ENCODE results near the gene SH3BP1. TPM values are rescaled to one million over a fixed set of nuclear protein-coding genes. Genes with fewer than 3 reads are reported as not detected.

Gene SH3BP1
- polyA plus RNA-seq, 1 experiment = 5.8 TPM

DNA sequence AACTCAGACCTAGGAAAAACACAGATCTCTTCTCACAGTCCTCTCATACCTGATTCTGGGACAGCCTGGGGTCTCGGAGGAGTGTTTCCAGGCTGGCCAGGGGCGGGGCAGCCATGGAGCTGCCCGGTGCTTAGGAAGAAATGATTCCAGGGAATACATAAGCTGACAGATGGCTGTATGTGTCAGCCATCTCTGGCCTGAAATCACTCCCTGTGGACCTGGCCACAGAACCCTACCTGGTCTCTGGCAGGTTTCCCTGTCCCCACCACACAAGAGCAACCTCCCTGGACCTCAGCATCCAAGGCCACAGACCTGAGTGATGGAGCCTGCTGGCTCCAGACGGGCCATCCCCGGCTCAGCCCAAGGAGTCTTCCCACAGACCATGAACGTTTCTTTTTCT, 20.8 kb upstream of the SH3BP1 start:
- TF ChIP-seq, protein P1, sequence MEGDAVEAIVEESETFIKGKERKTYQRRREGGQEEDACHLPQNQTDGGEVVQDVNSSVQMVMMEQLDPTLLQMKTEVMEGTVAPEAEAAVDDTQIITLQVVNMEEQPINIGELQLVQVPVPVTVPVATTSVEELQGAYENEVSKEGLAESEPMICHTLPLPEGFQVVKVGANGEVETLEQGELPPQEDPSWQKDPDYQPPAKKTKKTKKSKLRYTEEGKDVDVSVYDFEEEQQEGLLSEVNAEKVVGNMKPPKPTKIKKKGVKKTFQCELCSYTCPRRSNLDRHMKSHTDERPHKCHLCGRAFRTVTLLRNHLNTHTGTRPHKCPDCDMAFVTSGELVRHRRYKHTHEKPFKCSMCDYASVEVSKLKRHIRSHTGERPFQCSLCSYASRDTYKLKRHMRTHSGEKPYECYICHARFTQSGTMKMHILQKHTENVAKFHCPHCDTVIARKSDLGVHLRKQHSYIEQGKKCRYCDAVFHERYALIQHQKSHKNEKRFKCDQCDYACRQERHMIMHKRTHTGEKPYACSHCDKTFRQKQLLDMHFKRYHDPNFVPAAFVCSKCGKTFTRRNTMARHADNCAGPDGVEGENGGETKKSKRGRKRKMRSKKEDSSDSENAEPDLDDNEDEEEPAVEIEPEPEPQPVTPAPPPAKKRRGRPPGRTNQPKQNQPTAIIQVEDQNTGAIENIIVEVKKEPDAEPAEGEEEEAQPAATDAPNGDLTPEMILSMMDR (IDR thresholded peaks at IDR 0.05; ENCODE audit: insufficient read depth, low read depth, low read length) = no peak
- H3K36me3 ChIP-seq (ENCODE audit: control insufficient read depth, insufficient read depth, low read length) = peaks cover 16% of the 10 kb centered on the region
- H3K27me3 ChIP-seq (ENCODE audit: control insufficient read depth, insufficient read depth, low read length) = no peaks in the 10 kb centered on the region
- no peak overlapping the region for H3K4me3 ChIP-seq (ENCODE audit: low read depth, low read length)
- no peak for DNase-seq (ENCODE audit: low read depth)
- POLR2A ChIA-PET = no interaction called here
- CTCF ChIA-PET = interaction anchor here (1.0 to 2.8 kb wide), 3 partner anchors 24 to 73 kb away, joined by 3 to 9 read pairs (median 6); no protein-coding TSS in a partner anchor

DNA sequence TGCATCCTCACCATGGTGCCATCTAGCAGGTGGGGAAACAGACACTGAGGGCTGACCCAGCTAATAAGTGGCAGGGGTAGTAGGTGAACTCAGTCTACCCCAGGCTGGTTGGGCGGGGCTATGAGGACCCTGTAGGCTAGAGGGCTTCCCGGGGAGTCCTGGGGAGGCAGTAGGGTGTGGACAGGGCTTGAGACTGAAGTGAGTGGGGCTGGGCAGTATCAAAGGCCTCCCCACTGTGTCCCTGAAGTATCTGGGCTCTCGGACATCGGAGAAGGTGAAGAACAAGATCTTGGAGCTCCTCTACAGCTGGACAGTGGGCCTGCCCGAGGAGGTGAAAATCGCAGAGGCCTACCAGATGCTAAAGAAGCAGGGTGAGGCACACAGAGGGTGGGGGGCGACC, 19.5 kb upstream of the SH3BP1 start:
- ChIA-PET POLR2A (no interaction called here), CTCF (interaction anchor here (0.9 to 6.8 kb wide), 6 partner anchors 12 to 115 kb away, joined by 3 to 35 read pairs (median 4); no protein-coding TSS in a partner anchor)
- no peak for DNase-seq (ENCODE audit: low read depth)
- Histone ChIP-seq H3K27me3 (ENCODE audit: control insufficient read depth, insufficient read depth, low read length) (no peaks in the 10 kb centered on the region), H3K4me3 (ENCODE audit: low read depth, low read length) (no peak overlapping the region), H3K36me3 (ENCODE audit: control insufficient read depth, insufficient read depth, low read length) (peaks cover 16% of the 10 kb centered on the region)
- TF ChIP-seq, protein P1 (IDR thresholded peaks at IDR 0.05; ENCODE audit: insufficient read depth, low read depth, low read length) = no peak

DNA sequence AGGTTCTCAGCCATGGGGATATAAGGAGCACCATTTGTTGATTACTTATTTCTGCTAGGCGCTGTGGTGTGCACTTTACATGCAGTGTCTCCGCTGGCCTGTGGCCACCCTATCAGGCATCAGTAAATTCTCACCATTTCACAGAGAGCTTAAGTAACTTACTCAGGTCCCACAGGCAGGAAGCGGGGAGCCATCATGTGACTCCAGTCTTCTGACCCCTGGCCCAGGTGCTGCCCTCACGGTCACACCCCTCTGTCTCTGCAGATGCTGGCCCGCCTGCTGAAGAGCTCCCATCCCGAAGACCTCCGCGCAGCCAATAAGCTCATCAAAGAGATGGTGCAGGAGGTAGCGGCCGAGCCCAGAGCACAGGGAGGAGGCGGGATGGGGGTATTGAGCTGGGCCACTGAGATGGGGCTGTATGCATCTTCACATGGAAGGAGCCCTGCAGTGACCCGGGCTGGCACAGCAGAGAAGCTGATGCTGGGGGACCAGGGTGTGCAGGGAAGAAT, 18.1 kb upstream of the SH3BP1 start:
- POLR2A ChIA-PET = no interaction called here
- TF ChIP-seq, protein P1 (IDR thresholded peaks at IDR 0.05; ENCODE audit: insufficient read depth, low read depth, low read length) = no peak
- H3K36me3 ChIP-seq (ENCODE audit: control insufficient read depth, insufficient read depth, low read length) = peaks cover 12% of the 10 kb centered on the region
- no peaks in the 10 kb centered on the region for H3K27me3 ChIP-seq (ENCODE audit: control insufficient read depth, insufficient read depth, low read length)
- H3K4me3 ChIP-seq (ENCODE audit: low read depth, low read length) = no peak overlapping the region
- DNase-seq (ENCODE audit: low read depth) = no peak
- CTCF ChIA-PET = interaction anchor here (0.7 to 6.8 kb wide), 4 partner anchors 12 to 62 kb away, joined by 3 to 35 read pairs (median 8); partner anchors contain the start of gene PDXP

DNA sequence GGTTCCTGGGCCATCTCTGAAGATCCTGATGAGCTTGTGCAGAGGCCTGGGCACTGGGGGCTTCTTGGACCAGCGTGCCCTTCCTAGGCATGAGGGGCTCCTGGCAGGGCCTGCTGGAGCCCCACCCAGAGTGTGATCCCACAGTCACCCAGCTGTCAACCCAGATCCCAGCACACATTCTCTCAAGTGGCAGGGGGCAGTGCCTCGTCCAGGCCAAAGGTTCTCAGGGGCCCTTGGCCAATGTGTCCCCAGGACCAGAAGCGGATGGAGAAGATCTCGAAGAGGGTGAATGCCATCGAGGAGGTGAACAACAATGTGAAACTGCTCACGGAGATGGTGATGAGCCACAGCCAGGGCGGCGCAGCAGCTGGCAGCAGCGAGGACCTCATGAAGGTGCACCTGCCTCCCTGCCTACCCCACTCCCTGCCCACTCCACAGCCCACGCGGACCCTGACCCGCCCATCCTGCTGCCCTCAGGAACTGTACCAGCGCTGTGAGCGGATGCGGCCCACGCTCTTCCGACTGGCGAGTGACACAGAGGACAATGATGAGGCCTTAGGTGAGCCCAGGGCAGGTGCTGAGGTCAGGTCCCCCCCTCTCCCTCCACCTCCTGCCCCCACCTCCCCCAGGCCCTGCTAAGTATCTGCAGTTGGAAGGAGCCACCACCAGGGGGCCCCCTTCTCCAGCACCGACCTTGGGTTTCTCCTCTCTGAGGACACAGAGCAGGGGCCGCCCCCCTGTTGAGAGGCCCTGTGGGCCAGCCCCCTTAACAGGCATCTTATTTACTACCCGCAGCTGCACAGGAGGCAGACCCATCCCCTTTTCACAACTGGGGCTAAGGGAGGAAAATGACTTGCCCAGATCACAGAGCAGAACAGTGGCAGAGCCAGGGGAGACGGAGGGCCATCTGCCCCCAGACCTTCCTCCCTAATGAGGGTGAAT, 16.1 kb upstream of the SH3BP1 start:
- TF ChIP-seq, protein P1 (IDR thresholded peaks at IDR 0.05; ENCODE audit: insufficient read depth, low read depth, low read length) = peak; percentile 93
- Histone ChIP-seq H3K27me3 (ENCODE audit: control insufficient read depth, insufficient read depth, low read length) (no peaks in the 10 kb centered on the region), H3K4me3 (ENCODE audit: low read depth, low read length) (no peak overlapping the region), H3K36me3 (ENCODE audit: control insufficient read depth, insufficient read depth, low read length) (peaks cover 10% of the 10 kb centered on the region)
- no peak for DNase-seq (ENCODE audit: low read depth)
- ChIA-PET POLR2A (no interaction called here), CTCF (interaction anchor here (0.6 to 6.8 kb wide), 14 partner anchors 10 to 173 kb away, joined by 3 to 47 read pairs (median 6); partner anchors contain the start of genes GGA1, LGALS1 and PDXP)

DNA sequence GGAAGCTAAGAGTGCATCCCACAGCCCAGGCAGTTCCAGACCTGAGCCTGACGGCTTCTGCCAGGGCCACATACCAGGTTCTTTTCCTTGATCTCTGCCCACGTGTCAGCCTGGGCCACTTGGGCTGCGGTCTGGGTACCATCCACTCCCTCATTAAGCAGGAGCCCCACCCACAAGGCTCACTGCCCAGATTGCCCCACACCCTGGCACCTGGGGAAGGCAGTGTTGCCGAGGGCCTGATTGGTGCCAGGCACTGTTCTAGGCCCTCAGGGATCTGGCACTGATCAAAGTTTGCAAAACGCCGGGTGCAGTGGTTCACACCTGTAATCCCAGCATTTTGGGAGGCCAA, 15.5 kb upstream of the SH3BP1 start:
- H3K4me3 ChIP-seq (ENCODE audit: low read depth, low read length) = no peak overlapping the region
- ChIA-PET CTCF (interaction anchor here (0.9 to 6.8 kb wide), 9 partner anchors 9 to 173 kb away, joined by 3 to 47 read pairs (median 8); partner anchors contain the start of gene GGA1), POLR2A (no interaction called here)
- TF ChIP-seq, protein P1 (IDR thresholded peaks at IDR 0.05; ENCODE audit: insufficient read depth, low read depth, low read length) = no peak
- DNase-seq (ENCODE audit: low read depth) = no peak
- H3K27me3 ChIP-seq (ENCODE audit: control insufficient read depth, insufficient read depth, low read length) = no peaks in the 10 kb centered on the region
- H3K36me3 ChIP-seq (ENCODE audit: control insufficient read depth, insufficient read depth, low read length) = peaks cover 10% of the 10 kb centered on the region
